Chondrocyte (in vitro differentiated cells): ENCODE measurements around the gene MAP4K1. TPM values are rescaled to one million over a fixed set of nuclear protein-coding genes. Genes with fewer than 3 reads are reported as not detected.

Experiments
- DNase-seq: peaks from one replicate; pipeline ENCODE4 v3.0.0; 2021; ENCODE audit warnings: mixed read lengths, low spot score
- H3K27ac Mint-ChIP-seq: one replicate; pipeline ENCODE4 v1.8.0; 2021; ENCODE audit warnings: mild to moderate bottlenecking, moderate library complexity, mixed read lengths; ENCODE audit not compliant: unreplicated experiment
- H3K27me3 Mint-ChIP-seq: 2 replicates; pipeline ENCODE4 v1.8.0; 2021; ENCODE audit warnings: low read depth, mixed read lengths
- H3K36me3 Mint-ChIP-seq: 2 replicates; pipeline ENCODE4 v1.8.0; 2021; ENCODE audit warnings: low read depth, mixed read lengths
- H3K4me1 Mint-ChIP-seq: 2 replicates; pipeline ENCODE4 v1.8.0; 2021; ENCODE audit warnings: low read depth, mild to moderate bottlenecking, mixed read lengths
- H3K4me3 Mint-ChIP-seq: one replicate; pipeline ENCODE4 v1.8.0; 2021; ENCODE audit warnings: mild to moderate bottlenecking, moderate library complexity, mixed read lengths; ENCODE audit not compliant: unreplicated experiment
- H3K9me3 Mint-ChIP-seq: 2 replicates; pipeline ENCODE4 v1.8.0; 2021; ENCODE audit warnings: low read depth, mixed read lengths
- total RNA-seq: library from RNA; stranded (reverse); gene quantifications from 3 replicates; pipeline ENCODE4 v1.2.1, GENCODE V29; 2021
- TF ChIP-seq, protein P1 (sequence below): fragments of 200-600 bp; sonication (generic); IDR thresholded peaks from 2 replicates; pipeline ENCODE4 v1.5.0; 2021; ENCODE audit warnings: antibody characterized with exemption, mild to moderate bottlenecking, moderate library complexity

MAP4K1 gene
- total RNA-seq, 1 donor from 2014 or later = 1.4 TPM

DNA sequence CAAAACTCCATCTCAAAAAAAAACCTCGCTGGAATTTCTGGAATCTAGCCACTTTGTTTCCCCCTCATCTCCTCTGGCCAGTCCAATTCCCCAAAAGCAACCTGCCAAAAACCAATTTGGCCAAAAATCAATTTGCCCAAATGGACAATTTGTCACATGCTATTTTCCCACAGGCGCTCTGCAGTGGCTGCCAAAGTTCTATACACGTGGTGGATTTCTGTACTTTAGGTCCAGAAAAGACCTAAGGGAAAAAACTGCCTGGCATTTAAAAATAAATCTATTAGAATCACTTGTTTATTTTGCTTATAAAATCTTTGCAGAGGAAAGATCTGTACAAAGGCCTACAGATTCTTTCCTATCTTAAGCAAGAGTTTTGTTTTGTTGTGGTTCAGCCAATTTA, 79.4 kb downstream of the MAP4K1 start:
- H3K27me3 Mint-ChIP-seq = peaks cover 9% of the 10 kb centered on the region
- H3K4me1 Mint-ChIP-seq = peaks cover 3% of the 10 kb centered on the region
- TF ChIP-seq, protein P1, sequence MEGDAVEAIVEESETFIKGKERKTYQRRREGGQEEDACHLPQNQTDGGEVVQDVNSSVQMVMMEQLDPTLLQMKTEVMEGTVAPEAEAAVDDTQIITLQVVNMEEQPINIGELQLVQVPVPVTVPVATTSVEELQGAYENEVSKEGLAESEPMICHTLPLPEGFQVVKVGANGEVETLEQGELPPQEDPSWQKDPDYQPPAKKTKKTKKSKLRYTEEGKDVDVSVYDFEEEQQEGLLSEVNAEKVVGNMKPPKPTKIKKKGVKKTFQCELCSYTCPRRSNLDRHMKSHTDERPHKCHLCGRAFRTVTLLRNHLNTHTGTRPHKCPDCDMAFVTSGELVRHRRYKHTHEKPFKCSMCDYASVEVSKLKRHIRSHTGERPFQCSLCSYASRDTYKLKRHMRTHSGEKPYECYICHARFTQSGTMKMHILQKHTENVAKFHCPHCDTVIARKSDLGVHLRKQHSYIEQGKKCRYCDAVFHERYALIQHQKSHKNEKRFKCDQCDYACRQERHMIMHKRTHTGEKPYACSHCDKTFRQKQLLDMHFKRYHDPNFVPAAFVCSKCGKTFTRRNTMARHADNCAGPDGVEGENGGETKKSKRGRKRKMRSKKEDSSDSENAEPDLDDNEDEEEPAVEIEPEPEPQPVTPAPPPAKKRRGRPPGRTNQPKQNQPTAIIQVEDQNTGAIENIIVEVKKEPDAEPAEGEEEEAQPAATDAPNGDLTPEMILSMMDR = no peak
- H3K9me3 Mint-ChIP-seq = peaks cover 16% of the 10 kb centered on the region
- H3K4me3 Mint-ChIP-seq = no peak overlapping the region
- peaks cover 4% of the 10 kb centered on the region for H3K36me3 Mint-ChIP-seq
- DNase-seq = no peak
- H3K27ac Mint-ChIP-seq = no peak overlapping the region

Other genes with a start within 250 kb of the MAP4K1 start
- 181 to 197 TPM (median 197 TPM) in 3 replicates for gene PSMD8, start 243.4 kb downstream of the MAP4K1 start, total RNA-seq
- gene GGN, start 229.9 kb downstream of the MAP4K1 start, total RNA-seq = 0.80 to 1.8 TPM (median 1.5 TPM) in 3 replicates
- gene SPRED3, start 229.3 kb downstream of the MAP4K1 start, total RNA-seq = 3.2 to 4.6 TPM (median 4.6 TPM) in 3 replicates
- gene FAM98C, start 214.9 kb downstream of the MAP4K1 start, total RNA-seq = 15.5 to 16.5 TPM (median 16.0 TPM) in 3 replicates
- not detected in 3 replicates for gene RASGRP4, start 191.7 kb downstream of the MAP4K1 start, total RNA-seq
- 0.02 to 0.32 TPM (median 0.26 TPM) in 3 replicates for gene RYR1, start 184.3 kb downstream of the MAP4K1 start, total RNA-seq
- 177 to 208 TPM (median 185 TPM) in 3 replicates for gene EIF3K, start 1.2 kb upstream of the MAP4K1 start, total RNA-seq
- gene ACTN4, start 29.7 kb upstream of the MAP4K1 start, total RNA-seq = 641 to 921 TPM (median 917 TPM) in 3 replicates
- gene CAPN12, start 126.5 kb upstream of the MAP4K1 start, total RNA-seq = 0.40 to 0.44 TPM (median 0.44 TPM) in 3 replicates
- gene LGALS7, start 155.6 kb upstream of the MAP4K1 start, total RNA-seq = not detected in 3 replicates
- not detected in 3 replicates for gene LGALS7B, start 171.2 kb upstream of the MAP4K1 start, total RNA-seq
- gene LGALS4, start 195.0 kb upstream of the MAP4K1 start, total RNA-seq = 0.75 TPM in 1 of 3 replicates, not detected in the others
- 94.9 to 112 TPM (median 94.9 TPM) in 3 replicates for gene ECH1, start 213.8 kb upstream of the MAP4K1 start, total RNA-seq
- gene HNRNPL, start 232.0 kb upstream of the MAP4K1 start, total RNA-seq = 214 to 255 TPM (median 222 TPM) in 3 replicates